Measurements from ENCODE around the gene UBE2E1.
A peak's percentile ranks its signal among the peaks of the same experiment; 100 is the strongest.

The UBE2E1 gene

DNA sequence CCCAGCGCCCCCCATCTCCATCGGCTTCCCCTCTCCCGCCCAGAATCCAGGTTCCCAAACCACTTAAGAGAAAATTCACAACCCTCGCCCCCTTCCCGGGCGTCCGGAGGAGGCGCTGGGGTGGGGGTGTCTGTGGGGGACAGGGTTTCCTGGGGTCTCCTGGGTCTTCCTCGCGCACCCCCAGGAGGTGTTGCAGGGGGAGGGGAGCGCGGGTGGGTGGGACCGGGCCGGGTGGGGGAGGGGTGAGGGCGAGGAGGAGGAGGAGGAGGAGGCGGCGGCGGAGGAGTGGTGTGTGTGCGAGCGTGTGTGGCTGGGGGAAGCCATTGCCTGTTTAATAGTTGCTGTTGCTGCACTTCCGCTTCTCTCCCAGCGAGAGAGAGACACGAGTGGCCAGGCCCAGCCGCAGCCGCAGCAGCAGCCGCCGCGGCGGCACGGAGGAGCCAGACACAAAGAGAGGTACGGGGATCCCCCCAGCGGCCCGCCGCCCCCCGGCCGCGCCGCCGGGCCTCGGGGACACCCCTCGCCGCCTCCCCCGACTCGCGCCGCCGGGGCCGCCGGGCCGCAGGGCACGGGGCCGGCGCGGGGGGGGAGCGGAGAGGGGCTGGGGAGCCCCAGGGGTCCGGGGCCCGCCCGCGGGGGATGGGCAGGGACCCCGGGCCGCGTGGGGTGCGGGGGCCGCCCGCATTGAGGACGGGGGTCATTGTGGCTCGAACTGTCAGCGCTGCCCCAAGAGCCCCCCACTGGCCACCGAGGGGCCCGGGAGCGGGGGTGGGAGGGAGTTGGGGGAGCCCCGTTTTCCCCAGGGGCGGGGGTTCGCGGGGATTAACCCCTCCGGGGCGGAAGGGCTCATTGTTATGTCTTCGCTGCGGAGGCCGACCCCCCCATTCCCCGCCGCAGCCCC is at the start of gene UBE2E1:
Gene UBE2E1, plus strand, starts transcription at position 323 of the 901 bp plus-strand sequence. CDS start 1,315 bp downstream, outside the sequence.
- peak; percentile 45 for DNase-seq (ENCODE audit: low spot score)

DNA sequence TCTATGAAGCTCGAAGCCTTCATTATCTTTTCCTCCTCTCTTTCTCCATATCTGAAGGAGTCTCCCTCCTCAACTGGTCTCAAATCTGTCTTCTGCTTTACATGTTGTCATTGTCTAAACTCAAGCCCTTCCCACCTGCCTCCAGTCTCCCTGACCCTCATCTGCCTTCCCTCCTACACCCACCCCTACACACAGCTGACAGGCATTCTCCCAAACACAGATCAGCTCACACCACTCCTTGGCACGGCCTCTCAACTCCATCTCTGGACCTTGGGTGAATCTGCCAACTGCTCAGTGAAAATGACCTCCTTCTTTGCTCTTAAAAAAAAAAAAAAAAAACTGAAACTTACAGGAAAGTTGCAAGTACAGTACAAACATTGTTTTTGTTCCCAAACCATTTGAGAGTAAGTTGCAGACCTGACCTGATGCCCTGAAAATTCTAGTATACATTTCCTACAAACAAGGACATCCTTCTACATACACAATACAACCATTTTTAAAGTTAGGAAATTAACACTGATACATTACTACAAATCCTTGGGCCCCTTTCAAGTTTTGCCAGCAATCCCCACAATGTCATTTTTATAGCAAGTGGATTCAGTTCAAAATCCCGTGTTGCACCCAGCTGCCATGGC is 49.4 kb upstream of the UBE2E1 start:
- DNase-seq (ENCODE audit: low spot score), result no peak

DNA sequence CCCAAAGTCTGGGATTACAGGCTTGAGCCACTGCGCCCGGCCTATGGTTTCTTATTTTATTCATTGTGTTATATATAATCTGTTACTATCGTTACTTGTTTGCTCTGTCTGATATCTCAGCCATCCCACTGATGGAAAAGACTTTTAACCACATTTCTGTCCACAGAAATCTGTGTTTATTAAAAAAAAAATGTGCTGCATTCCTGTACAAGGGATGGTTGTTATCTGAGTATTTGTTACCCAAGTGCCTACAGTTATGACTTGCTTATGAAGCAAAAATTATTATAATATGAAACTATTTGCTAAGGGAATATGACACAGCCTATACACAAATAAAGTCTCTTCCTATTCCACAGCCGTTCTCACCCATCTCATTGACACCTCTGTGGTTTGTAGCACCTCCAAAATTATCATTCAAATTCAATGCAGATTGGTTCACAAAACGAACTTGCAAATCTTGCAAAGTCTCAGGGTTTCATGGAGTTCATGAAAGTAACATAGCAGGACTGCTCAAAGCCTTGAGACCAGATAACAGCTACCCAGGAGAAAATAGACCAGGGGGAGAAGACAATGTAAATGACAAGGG is 47.4 kb upstream of the UBE2E1 start:
- DNase-seq (ENCODE audit: low spot score), result no peak

DNA sequence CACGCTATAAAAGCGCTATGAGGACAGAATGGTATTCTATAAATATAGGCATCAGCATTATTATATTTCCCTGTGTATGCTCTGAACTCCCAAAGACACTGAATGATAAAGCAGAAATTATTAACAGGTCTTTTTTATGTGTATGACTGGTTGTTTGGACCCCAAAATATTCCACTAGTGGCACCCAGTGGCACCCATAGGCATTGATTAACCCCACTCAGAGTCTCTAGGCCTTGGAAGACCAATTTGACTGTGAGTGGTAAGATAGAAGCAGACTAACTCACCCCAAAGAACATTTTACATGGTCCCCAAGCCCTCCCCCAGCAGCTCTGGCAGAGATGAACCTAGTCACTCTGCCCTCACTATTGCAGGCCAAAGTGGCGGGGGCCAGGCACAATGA is 45.4 kb upstream of the UBE2E1 start:
- DNase-seq (ENCODE audit: low spot score), result no peak

DNA sequence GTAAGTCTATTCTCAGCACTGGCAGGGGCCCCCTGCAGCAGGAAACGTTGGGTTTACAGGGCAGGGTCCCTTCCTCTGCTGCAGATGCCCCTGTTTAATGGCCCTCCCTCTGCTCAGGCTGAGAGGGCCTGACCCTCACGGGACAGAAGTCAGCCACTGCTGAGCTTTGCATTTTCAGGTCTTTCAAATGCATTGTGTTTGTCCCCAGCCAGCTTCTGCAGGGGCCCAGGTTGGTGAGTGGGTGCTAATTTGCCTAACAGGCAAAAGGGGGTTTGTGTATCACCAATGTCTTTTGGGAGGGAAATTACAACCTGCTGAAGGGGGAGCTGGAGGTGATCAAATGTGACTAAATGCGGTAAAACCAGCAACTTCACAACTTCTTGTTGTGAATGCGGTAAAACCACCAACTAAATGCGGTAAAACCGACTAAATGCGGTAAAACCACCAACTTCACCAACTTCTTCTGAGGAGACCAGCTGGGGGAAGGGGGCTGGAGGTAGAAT is 44.8 kb upstream of the UBE2E1 start:
- DNase-seq (ENCODE audit: low spot score), result no peak

DNA sequence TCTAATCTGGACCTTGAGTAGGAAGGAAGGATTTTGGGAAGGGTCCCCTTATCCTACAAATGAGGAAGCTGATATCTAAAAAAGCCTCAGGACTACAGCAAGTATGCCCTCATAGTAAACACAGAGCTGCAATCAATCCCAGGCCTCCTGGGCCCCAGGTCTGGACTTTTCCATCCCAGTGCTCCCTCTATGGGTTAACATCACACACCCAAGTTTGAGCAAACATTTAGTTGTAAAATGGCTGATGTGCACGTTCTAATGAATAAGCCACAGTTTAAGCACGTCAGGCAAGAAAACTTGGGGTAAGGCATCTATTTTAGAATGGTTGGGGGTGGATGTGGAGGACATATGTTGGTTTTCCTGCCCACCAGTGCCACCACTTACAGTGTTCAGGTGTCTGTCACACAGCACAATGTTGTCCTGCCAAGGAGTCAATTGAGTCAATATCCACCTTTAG is 44.3 kb upstream of the UBE2E1 start:
- DNase-seq (ENCODE audit: low spot score), result no peak

DNA sequence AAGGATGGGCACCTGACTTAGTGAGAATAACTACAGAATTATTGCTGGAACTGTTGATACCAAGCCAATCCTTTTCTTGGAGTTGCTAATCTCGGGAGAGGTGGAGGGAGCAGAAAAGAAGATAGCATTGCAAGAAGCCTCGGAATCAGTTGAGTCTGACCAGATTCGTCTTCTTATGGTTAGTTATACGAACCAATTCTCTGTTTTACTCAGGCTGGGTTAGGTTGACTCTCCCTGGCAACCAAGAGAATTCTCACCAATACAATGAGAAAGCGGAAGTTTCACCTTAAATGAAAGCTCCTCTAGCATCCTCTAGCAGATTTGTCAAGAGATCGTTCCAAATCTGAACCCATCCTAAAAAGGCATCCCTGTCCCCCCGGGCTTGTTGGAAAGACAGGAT is 43.5 kb upstream of the UBE2E1 start:
- DNase-seq (ENCODE audit: low spot score), result no peak

DNA sequence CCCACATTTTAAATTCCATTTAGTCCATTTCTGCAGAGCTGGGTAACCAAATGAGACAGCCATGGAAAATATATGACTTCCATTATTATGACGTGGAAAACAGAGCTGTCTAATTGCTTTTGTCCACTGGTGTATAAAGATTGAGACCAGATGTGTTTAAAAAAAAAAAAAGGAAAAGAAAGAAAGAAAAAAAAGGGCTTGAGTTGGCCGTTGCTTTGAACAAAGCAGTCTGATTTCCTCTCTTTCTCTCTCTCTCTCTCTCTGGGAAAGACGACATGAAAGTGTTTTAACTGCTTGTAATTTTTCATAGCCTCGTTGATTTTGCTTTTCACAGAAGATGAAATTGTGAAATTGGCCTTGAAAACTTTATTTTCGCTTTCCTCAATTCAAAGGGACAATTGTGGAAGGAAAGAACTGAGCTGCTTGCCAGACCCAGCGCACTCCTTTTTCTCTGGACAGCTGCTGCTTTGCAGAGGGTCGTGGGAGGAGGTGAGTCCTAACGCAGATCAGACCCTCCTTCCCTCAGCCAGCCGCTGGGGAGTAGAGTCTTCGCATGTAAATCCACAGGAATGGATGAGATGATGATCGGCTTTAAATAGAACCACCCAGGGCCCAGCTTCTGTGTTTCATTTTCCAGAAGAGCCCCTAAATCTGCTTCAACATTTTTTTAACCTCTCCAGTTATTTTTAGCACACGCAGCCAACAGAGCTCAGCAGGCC is 42.8 kb upstream of the UBE2E1 start:
- no peak for DNase-seq (ENCODE audit: low spot score)

DNA sequence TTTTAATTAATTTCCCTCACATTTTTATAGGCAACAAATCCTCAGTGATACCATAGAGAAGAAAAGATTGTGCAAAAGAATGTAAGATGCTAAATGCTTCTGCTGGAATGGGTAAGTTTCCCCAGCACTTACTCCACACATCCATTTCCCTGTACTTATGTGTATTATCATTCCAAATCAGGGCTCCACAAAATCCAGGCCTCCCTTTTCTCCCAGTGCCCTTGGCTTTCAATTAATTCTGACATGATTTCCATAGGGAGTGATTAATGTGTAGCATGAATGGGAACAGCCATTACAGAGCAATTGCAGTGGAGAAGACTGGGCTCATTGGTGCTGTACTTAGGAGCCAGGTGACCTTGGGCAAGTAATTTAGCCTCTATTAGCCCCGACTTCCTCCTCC is 41.3 kb upstream of the UBE2E1 start:
- no peak for DNase-seq (ENCODE audit: low spot score)

DNA sequence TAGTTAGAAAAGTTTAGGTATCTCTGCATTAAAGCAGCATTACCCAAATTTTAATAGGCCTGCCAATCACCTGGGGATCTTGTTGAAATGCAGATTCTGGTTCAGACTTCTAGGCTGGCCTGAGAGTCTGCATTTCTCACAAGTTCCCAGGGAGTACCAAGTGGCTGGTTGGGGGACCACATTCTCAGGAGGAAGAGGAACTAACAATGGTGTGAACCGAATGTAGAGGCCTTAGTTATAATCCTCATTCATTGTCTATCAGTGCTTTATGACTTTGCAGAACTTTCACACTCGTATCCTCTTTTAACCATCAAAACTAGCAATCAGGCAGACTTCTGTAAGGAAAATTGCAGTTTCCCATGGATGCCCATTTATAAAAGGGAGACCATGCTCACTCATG is 38.2 kb upstream of the UBE2E1 start:
- DNase-seq (ENCODE audit: low spot score), result no peak

DNA sequence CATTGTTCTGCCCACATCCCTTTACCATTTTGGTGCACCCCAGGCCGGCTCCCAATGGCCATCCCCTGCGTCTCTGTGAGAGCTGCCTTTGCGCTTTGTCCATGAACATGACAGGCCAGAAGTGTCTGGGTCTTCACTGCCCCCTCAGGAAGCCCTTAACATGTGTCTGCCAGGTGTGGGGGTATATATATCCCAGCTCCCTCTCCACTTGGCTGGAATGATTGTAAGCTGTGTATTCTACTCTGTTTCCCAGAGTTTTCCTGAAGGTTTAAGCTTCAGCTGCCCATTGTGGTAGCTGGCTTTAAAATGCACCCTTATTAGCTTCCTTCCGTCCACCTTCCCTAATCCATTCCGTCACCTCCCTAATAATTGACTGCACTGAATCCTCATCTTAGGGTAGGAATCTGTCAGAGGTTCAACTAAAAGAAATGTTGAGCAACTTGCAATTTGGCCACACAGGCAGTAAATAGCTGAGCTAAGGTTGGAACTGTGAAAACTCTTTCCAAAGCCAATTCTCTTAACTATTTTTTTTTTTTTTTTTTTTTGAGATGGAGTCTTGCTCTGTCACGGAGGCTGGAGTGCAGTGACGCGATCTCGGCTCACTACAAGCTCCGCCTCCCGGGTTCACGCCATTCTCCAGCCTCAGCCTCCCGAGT is 30.4 kb upstream of the UBE2E1 start:
- no peak for DNase-seq (ENCODE audit: low spot score)

DNA sequence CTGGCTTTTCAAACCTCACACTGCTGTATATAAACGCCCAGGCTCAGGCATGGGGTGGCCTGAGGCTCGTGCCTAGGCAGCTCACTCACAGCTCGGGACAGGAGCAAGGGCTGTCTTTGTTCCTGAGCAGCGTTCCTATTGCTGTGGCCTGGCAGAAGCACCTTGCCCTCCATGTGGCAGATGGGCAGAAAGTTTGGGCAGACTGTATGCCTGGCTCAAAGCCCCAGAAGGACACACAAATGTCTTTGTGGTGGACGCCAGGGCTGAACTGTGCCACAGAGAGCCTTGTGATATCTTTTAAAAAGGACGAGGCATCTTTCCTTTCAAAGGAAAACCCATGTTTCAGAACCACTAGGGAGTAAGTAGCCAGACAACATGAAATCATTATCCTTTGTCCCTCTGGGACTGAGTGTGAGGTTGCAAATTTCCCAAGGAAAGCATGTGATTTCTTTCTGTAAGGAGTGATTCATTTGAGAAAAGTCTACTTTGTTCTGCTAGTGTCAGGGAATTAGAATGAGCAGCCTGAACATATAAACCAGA is 29.3 kb upstream of the UBE2E1 start:
- DNase-seq (ENCODE audit: low spot score), result no peak

DNA sequence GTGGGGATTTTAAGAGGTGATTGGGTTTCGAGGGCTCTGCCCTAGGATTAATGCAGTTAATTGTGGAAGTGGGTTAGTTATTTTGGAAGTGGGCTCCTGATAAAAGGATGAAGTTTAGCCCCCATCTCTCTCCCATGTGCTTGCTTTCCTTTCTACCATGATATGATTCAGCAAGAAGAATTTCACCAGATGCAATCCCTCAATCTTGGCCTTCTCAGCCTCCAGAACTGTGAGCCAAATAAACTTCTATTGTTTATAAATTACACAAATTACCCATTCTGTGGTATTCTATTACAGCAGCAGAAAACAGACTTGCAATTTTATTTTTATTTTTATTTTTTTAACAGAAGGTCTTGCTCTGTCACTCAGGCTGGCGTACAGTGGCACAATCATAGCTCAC is 27.3 kb upstream of the UBE2E1 start:
- DNase-seq (ENCODE audit: low spot score), result no peak

DNA sequence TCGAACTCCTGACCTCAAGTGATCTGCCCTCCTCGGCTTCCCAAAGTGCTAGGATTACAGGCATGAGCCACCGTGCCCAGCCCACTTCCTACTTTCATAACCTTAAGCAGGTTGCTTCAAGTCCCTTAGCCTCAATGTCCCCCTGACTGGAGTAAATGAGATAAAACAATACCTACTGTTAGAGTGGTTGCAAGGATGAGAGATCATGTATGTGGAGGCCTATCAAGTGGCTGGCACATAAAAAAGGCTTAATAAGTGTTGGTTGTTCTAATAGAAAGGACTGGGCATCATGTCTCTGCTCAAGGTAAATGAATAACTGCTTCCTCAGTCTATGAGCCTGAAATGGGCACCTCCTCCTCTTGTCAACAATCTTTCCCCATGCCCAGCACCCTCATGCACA is 25.9 kb upstream of the UBE2E1 start:
- DNase-seq (ENCODE audit: low spot score), result no peak

DNA sequence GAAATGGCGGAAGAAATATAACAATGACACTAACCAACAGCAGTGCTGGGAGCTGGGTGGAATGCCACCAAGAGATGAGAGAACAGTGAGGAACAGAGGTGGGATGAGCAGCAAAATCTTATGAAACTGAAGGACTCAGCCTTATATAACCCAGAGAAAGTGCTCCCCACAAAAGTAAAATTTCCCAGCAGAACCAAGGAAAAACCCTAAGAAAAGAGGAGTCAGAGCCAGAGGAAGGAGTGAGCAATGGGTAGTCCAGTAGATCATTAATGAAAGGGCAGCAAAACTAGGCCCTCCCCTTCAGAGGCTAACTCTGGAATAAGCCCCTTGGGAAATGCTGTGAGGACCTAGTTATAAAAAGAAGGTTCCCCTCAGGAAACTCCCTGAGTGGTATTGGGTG is 24.7 kb upstream of the UBE2E1 start:
- DNase-seq (ENCODE audit: low spot score), result no peak

DNA sequence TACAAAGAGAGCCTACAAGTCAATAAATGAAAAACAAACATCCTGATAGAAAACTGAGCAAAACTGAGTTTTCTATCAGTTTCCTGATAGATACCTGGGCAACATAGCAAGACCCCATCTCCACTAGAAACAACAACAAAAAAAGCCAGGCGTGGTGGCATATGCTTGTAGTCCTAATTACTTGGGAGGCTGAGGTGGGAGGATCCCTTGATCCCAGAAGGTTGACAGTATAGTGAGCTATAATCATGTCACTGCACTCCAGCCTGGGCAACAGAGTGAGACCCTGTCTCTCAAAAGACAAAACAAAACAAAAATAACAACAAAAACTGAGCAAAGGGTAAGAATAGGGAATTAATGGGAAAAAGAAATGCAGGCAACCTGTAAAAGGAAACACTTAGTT is 23.9 kb upstream of the UBE2E1 start:
- DNase-seq (ENCODE audit: low spot score), result no peak

DNA sequence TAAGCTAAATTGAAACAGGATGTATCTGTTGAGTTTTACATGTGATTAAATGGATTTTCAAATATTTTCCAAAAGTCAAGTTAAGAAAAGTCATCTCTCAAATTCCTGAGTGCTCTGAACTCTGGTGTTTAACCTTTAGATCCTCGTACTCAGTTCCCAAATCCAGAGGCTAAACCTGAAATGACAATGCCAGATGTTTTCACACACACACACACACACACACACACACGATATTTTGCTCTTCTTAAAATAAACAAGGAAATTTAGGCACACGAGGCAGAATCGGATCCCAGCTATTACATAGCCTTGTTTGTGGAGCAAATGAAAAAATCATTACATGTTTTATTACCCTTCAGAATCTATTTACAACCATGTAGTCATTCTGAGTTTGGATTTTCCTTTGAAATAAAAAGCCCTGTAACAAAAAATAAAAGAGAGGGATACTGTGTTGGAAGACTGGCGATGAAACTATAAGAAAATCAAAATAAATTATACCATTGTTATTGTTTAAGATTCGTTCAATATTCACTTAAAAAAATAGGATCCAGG is 20.6 kb upstream of the UBE2E1 start:
- DNase-seq (ENCODE audit: low spot score), result no peak

DNA sequence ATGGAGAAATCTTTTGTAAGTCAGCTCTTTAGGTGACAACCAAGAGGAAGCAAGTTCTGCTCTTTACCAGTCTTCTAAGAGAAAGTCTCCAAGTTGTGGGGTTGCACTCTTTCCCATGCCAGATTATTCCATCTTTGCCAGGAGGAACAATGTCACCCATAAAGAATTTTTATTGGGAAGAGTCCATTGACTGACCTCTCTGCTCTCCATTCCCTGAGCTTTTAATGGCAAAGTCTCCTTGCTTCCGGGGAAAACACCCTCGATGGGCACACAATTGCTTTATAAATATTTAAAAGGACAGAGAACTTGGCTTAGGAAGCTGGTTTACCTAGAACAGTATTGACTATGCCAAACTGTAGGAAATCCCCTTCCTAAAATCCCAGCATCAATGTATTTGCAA is 19.9 kb upstream of the UBE2E1 start:
- DNase-seq (ENCODE audit: low spot score), result no peak

DNA sequence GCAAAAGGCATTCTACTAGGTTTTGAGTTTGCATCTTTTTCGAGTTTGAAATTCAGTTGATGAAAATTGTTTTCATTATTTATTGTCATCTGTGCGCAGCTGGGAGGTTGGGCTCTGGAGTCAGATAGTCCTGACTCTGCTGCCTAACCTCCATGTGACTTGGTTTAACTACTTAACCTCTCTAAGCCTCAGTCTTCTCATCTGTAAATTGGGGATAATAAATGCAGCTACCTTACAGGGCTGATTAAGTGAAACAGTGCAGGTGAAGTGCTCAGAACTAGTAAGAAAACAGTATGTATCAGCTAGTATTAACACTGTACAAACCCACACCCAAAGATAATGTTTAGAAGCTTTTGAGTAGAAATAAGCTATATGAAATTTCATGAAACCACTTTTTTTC is 14.1 kb upstream of the UBE2E1 start:
- DNase-seq (ENCODE audit: low spot score), result no peak

DNA sequence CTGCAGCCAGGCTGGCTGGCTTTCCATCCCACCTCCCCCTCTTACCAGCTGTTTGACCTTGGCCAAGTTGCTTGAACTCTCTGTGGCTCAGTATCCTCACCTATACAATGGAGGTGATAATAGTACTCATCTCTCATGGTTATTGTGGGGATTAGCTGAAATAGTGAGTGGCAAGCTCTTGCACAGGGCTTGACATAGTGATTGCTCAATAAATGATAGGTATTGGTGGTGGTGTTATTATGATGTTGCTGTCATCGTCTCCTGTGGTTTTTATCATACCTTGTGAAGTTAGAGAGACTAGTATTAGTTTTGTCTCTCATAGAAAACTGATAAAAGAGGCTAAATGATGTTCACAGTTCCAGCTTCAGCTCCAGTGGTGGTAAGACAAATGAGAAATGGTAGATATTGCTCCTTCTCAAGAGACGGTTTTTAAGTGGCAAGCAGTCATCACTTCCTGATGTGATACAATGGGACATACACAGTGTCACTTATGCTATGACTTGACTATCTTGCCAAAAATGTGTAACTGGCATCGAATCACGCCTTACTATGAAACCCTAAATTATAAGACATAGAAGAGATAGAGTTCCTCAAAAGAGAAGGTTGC is 12.1 kb upstream of the UBE2E1 start:
- no peak for DNase-seq (ENCODE audit: low spot score)

DNA sequence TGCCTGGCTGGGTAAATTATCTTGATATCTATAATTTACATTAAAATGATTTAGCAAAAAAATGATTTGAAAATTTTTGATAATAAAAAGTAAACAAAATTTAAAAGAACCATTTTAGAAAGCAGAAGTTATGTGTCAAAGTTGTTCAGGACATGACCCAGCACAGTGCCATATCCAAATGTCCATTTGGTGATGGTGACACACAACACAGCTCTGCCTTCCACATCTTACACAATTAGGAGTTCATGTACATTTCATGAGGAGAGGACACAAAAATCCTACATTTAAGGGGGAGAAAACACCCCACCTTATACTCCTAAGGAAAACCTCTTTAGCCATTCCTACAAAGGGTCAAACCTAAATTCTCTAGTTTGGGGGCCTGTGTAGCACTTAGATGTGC is 10.7 kb upstream of the UBE2E1 start:
- DNase-seq (ENCODE audit: low spot score), result no peak
